HEK293T (cell line): ENCODE results near the gene MPZL3.

Experiments used
- ARNT ChIP-seq: fragments of 450-650 bp; IDR thresholded peaks from 2 replicates; pipeline ENCODE4 v1.6.1; 2017; ENCODE audit warnings: mild to moderate bottlenecking
- BHLHE40 ChIP-seq: fragments of 450-650 bp; IDR thresholded peaks from 2 replicates; pipeline ENCODE4 v1.6.1; 2016; ENCODE audit warnings: mild to moderate bottlenecking, moderate library complexity, borderline replicate concordance
- CTBP1 ChIP-seq: fragments of 450-650 bp; IDR thresholded peaks from 2 replicates; pipeline ENCODE4 v1.6.1; 2016; ENCODE audit warnings: borderline replicate concordance
- ELF4 ChIP-seq: fragments of 450-650 bp; IDR thresholded peaks from 2 replicates; pipeline ENCODE4 v1.6.1; 2017; ENCODE audit warnings: antibody characterized with exemption
- FOXA1 ChIP-seq: fragments of 450-650 bp; IDR thresholded peaks from 2 replicates; pipeline ENCODE4 v1.6.1; 2016; ENCODE audit warnings: mild to moderate bottlenecking
- FOXK2 ChIP-seq: fragments of 450-650 bp; IDR thresholded peaks from 2 replicates; pipeline ENCODE4 v1.6.1; 2016; ENCODE audit warnings: mild to moderate bottlenecking
- FOXM1 ChIP-seq: fragments of 450-650 bp; IDR thresholded peaks from 2 replicates; pipeline ENCODE4 v1.6.1; 2017; ENCODE audit warnings: mild to moderate bottlenecking, borderline replicate concordance
- HDGF ChIP-seq: fragments of 450-650 bp; IDR thresholded peaks from 2 replicates; pipeline ENCODE4 v1.6.1; 2017; ENCODE audit warnings: antibody characterized with exemption, borderline replicate concordance
- PKNOX1 ChIP-seq: fragments of 450-650 bp; IDR thresholded peaks from 2 replicates; pipeline ENCODE4 v1.6.1; 2016
- SP1 ChIP-seq: fragments of 450-650 bp; IDR thresholded peaks from 2 replicates; pipeline ENCODE4 v1.6.1; 2017
- SUZ12 ChIP-seq: fragments of 450-650 bp; IDR thresholded peaks from 2 replicates; pipeline ENCODE4 v1.6.1; 2016; ENCODE audit warnings: mild to moderate bottlenecking
- TARDBP ChIP-seq: fragments of 450-650 bp; IDR thresholded peaks from 2 replicates; pipeline ENCODE4 v1.6.1; 2016
- ZNF384 ChIP-seq: fragments of 450-650 bp; IDR thresholded peaks from 2 replicates; pipeline ENCODE4 v1.6.1; 2016

DNA sequence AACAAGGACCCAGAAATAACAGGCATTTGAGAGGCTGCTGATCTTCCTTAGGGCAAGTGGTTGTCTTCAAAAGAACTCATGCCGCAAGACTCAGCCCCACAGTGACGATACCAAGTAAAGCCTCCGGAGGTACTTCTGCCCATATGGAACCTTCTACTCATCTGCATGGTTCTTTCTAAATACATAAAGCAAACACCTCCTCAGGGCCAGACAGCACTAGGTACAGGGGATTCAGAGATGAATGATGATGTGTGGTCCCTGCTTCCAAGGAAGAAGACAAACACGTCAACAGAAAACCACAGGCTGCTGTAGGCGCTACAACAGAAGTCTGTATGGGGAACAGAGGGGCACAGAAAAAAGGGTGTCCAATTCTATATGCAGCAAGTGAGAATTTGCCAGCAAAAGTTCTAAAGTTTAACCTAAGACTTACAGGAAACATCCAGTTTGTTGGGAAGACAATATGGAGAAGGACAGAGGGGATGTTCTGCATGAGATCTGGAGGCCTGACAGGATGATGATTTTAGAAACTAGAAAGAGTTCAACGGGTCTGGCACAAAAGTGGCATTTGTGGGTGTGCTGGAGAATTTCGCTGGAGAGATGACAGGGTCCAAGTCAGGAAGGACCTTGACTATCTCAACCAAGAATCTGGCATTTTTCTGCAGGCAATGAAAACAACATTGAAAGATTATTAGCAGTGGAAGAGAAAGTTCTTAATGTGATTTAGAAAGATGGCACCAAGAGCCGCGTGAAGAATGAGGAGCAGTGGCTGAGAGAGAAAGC is 51.1 kb downstream of the MPZL3 start:
- no peak for TF ChIP-seq HDGF
- TF ChIP-seq TARDBP = no peak
- no peak for TF ChIP-seq ELF4
- no peak for TF ChIP-seq FOXK2
- TF ChIP-seq FOXM1 = no peak
- TF ChIP-seq ARNT = no peak
- no peak for TF ChIP-seq SUZ12
- no peak for TF ChIP-seq BHLHE40
- TF ChIP-seq CTBP1 = no peak
- TF ChIP-seq SP1 = no peak
- TF ChIP-seq PKNOX1 = no peak
- no peak for TF ChIP-seq FOXA1
- no peak for TF ChIP-seq ZNF384
